ENCODE results near the gene IRF2BPL.

IRF2BPL gene

DNA sequence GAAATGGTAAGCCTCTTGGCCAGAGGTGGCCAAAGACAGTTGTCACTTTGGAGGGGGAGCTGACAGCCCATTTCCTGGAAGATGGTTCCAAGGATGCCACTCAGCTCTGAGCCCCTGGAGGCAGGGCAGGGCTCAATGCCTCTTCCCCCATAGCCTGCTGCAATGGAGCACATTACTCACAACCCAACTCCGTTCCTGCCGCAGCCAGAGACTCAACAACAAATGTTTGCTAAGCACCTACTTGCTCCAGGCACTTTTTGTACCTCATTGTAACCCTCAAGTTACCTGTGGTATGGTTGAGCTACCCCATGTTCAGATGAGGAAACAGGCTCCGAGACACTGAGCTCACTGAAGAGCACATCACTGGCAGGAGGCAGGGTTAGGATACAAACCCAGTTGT is 19.5 kb downstream of the IRF2BPL start:
- FAIRE-seq: no peak

DNA sequence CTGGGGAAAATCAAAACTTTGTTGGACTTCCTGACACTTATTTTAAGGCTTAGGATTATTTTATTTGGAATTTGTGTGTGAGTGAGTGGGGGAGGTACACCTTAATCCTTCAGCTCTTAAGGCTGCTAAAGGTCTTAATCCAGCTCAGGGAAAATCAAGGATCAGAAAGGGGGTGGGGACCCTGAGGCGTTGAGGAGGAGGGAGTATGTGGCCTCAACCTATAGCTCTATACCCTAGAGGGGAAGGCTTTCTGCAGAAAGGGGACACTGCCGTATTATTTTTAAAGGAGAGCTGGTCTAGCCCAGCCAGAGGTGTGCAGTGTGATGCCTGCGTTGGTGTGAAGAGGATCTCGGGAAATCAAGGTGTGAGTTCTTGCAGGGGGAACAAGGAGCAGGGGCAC is 20.0 kb downstream of the IRF2BPL start:
- no peak for FAIRE-seq

DNA sequence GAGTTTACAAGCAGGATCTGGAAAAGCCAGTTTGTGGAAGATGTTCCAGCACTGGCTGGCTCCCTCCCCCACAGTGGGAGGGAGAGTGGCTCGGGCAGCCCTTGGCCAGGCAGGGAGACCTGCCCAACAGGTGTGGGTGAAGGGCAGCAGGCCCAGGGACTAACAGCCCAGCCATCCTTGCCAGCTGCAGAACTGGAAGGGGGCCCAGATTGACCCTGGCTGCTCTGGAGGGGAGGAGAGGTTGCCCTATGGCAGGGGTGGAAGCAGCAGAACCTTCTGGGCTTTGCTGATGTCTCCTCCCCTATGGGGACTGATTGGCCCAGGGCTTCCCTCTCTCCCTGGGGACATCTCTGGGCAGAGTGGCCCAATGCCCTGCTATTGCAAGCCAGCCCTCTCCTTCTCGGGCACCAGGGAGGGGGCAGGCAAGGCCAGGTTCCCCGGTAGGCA is 20.5 kb downstream of the IRF2BPL start:
- FAIRE-seq: no peak

DNA sequence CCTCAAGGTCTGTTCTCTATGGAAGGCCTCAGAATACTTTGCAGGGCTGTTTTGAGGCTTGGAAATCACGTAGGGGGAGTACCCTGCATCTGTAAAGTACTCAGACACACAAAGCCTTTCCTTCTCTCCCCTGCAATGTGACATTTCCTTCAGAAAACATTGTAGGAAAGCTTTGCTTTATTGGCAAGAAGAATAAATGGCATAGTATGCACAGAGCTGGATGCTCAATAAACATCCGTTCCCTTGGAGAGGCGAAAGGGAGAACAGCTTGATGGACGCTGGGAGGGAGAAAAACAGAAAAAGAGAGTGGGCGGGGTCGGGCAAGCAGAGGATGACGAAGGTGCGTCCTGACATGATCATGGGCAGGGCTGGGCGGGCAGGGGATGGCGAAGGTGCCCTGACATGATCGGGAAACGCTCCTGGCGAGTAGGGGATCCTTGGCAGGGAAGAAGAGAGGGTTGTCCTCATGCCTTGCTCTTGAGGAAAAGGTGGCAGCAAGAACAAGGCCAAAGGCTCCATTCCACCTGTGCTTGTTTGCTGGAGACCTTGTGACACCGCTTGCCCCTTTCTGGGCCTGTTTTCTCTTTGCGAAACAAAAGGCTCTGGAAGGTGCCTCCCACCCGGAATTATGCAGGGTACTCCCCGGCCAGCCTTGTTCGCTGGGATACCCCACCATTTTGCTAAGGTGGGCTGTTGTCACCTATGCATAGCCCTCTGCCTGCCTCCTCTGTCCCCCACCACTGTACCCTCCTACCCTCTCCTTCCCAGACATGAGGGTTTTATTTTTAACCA is 21.1 kb downstream of the IRF2BPL start:
- no peak for FAIRE-seq

DNA sequence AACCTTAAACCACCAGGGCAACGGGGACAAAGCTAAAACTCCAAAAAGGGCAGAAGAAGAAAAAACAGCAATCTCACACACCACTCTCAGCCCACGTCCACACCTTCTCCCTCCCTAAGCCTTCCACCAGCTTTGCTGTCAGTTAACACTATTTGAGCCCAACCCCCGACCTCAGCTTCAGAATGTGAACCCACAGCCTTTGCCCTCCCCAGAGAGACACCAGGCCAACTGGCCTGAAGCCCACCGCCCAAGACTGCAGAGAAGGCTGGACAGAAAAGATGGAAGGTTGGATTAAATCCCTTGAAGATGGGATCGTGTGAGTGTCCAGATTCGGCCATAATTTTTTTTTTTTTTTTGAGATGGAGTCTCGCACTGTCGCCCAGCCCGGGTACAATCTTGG is 22.4 kb downstream of the IRF2BPL start:
- no peak for FAIRE-seq

DNA sequence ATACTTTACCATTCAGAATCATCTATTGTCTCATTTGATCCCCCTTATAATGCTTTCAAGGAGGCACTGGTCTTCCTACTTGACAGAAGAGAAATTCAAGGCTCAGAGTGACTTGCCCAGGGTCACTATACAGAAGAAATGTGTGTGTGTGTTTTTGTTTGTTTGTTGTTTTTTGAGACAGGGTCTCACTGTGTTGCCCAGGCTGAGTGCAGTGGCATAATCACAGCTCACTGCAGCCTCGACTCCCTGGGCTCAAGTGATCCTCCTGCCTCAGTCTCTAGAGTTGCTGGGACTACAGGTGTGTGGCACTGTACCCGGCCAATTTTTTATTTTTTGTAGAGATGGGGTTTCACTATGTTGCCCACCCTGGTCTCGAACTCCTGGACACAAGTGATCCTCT is 22.9 kb downstream of the IRF2BPL start:
- FAIRE-seq: no peak

DNA sequence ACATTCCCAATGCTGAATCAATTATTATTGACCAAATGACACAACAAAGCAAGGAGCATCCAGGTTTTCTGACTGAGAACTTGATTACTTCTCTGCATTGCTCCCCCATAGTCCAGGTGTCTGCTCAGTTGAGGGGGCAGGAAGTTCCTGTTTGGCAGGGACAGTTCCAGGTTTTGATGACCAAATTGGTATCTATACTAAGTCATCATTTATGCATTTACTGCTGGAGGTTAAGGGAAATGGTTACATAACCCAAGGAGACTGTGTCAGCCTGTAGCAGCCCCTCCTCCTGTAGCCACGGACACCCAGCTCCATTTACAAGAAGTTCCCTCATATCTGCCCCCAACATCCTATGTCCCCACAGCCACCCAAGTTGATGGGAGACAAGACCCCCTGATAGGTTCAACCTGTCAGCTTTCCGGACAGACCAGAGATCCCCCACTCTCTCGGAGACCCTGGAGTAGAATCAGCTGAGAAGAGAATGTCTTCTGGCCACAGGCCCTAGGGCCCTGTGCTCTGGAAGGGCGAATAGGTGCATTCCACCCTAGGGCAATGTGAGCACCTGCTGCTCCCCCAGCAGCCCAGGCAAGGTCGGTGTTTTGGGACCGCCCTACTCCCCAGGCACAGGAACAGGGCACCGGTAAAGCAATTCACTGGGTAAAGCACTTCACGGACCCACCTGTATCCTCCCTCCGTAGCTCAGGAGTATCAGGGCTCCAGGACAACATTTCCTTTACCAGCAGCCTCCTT is 23.6 kb downstream of the IRF2BPL start:
- no peak for FAIRE-seq

DNA sequence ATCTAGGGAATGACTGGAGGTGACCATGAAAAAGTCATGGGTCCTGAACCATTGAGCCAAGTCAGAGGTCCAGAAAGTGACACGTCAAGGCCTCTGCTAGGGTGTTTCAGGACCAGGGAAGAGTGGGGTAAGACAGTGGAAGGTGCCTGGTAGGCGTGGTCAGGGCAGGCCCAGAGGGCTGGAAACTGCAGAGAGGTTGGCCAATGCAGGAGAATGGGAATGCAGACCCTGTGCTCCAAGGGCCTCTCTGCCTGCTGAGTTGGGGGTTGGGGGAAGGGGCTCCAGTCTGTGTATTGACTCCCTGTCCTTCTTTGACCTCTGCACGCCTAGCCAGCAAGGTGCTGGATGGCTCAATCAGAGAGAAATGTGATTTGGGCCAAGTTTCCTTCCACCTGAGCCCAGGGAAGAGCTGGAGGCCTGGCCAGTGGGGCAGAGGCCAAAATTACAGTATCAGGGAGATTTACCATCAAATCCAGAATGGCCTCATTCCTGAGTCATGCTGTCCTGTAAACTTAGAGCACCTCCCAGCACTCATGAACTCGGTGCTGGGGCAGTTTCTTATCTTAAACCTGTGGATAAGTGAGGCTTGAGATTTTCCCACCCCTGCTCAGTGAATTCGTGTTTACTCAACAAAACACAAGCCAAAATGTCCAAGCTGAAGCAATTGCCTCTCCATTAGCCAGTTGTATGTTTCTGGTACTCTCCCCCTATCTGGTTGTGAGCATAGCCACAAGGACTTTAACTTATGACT is 24.4 kb downstream of the IRF2BPL start:
- FAIRE-seq: no peak

DNA sequence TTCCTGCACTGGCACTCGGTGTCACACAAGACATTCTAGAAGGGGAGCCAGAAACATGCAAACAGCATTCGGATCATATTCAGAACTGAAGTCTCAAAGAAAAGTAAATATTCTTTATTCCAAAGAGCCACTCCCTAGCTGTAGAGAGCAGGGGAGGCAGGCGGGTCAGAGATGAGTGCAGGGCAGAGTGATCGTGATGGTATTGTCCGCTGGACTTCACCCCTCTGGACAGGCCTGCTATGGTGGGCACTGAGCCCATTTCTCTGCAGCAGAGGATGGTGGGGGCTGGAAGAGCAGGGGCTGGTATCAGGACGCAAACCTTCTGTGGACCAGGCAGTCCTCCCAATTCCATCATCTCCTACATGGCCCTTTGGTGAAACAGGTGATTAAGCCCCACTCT is 25.6 kb downstream of the IRF2BPL start:
- FAIRE-seq: no peak

DNA sequence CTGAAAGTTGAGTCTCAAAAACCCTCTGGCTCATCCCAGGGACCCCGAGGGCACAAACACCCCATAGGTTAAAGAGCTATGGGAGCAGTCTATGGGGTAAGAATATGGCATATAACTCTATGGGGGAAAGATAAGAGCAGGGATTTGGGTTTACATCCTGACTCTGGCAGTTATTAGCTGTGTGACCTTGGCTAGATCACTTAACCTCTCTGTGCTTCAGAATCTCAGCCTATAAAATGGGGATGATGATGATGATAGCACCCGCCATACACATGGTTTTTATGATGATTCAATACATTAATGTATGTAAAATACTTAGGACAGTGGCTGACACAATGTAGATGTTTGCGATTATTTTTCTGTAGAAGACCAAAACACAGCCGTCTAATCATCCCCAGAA is 26.2 kb downstream of the IRF2BPL start:
- FAIRE-seq: no peak

DNA sequence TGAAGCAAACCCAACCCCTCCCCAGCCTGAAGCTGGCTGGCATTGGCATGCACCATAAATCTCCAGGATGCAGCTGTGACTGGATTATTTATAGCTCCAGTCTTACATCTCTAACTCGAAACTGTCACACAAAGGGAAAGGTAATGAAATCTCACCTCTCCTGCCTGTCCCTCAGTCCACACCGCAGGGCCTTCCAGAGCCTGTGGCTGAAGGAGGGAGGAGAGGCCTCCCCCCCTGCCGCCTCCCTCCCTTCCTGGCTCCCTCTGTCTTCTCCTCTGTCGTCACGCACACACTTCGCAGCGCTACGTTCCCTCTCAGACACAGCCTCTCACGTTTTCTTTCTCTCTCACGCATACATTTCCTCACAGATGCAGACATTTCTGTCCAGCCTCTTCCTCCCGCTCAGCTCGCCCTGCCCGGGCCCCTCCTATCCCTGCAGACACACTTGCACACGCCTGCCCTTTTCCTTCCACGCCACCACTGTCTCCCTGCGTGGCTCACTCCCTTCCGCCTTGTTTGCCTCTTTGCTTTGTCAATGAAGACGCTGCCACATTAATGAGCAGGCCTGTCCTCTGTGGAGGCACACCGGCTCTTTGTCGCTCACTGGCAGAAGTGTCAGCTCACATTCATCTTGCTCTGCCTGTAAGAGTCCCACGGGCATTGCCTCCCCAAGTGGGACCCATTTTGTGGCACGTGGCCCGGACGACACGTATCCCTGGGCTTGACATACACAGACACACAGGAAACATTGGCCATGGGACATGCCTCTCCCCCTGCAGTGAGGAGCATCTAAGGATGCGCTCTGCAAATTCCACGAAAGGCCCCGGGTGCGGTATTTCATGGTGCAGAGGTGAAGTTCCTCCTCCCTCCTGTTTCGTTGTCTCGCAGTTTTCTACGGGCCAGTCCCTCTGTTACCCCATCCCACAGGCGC is 27.9 kb downstream of the IRF2BPL start:
- FAIRE-seq: no peak

DNA sequence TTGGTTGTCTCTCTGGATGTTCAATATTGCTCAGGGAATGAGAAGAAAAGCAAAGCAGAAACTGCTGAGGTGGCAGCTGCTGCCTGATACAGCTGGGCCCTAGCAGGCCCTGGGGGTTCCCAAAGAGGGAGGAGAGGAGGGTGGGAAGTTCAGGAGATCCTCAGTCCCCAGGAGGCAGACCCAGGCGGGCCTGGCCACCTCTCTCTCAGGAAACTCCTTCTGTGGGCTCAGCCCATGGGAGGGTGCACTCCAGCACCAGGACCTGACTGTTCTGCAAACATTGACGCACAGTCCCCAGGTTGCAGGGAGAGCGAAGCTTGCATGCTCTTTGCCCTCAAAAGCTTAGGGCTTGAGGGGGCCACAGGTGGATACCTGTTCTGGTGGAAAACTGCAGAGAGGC is 29.6 kb downstream of the IRF2BPL start:
- no peak for FAIRE-seq

DNA sequence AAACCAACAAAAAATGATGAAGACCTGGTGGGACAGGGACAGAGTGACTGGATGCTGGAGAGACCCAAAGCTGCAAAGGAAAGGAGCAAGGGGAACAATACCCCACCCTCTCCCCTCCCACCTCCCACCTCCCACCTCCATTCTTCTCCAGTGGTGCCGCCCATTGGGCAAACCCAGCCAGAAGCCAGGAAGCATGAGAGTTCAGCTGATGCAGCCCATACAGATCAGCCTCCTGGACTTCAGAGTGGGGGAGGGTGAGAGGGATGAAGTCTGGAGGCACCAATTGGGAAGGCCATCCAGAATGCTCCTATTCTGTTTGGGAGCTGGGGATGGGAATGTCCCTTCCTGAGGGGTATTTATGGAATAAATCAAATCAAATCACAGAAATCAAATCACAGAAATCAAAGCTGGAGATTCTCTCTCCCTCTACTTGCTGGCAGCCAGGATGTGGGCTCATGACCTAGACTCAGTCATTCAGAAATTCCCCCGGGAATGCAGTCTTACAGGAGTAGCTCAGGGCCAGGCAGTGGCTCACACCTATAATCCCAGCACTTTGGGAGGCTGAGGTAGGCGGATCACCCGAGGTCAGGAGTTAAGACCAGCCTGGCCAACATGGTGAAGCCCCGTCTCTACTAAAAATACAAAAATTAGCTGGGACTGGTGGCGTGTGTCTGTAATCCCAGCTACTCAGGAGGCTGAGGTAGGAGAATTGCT is 31.1 kb downstream of the IRF2BPL start:
- no peak for FAIRE-seq

DNA sequence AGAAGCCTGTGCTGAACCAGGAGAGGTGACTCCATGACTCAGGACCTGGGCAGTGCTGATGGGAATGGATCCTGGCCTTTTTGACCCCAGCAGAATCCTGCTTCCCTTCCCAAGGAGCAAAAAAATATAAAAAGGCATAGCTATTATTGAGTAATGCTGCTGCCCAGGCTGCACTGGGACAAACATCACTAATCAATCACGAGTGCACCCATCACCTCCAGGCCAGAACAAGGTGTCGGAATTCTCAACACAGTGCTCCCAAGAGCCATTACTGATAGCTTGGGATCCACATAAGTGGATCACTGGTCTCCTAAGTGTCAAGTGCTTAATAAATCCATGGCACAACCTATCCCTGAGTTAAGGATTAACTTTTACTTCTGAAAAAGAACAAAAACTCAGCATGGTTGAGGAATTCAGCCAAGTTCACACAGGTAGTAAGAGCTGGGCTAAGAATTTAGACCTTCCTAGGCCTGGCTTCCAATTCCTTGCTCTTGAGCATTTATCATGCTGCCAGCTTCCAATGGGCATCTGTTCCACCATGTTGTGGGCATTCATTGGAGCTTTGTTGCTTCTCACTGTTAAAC is 31.9 kb downstream of the IRF2BPL start:
- FAIRE-seq: no peak

DNA sequence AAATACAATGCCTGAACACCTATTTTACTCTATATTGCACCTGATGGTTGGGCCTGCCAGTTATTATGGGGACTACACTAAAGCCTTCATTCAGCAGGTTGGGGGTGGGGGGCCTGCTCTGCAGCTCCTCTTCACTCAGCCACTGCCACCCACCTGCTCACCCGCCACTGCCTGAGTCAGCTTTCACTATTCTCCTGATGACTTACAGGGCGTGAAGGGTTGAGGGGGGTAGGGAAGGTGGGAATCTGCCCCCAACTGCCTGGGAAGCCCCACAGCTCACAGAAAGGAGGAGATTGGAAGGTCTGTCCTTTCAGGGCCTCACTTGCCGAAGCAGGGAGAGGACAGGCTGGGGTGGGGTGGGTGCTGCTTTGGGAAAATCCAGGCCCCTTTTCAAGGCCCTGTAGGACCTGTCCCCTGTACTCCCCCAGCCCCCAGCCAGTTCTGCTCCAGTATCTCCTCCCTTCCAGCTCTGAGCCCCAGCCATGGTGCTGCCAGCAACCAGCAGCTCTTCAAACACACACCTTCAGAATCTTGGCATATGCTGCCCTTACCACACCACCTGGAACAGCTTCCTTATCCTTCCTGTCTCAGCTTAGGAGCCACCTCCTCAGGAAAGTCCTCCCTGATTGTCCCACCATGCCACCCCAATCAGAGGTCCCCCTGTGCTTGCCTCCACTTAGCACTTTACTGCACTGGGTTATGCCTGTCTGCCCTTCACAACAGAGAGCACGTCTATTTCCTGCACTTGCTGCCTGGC is 33.1 kb downstream of the IRF2BPL start:
- no peak for FAIRE-seq

DNA sequence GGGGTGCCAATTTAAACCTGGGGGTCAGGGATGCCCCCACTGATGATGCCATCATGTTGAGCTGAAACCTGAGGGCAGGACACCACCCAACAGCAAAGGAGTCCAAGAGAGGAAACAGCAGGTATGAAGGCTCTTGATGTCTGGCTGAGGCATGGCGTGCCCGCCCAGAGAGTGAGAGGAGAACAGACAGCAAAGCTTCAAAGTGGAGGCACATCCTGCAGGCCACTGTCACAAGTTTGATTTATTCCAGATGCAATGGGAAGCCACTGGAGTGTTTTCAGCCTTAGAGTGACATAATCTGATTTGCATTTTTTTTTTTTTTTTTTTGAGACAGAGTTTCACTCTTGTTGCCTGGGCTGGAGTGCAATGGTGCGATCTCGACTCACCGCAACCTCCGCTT is 34.8 kb downstream of the IRF2BPL start:
- FAIRE-seq: no peak

DNA sequence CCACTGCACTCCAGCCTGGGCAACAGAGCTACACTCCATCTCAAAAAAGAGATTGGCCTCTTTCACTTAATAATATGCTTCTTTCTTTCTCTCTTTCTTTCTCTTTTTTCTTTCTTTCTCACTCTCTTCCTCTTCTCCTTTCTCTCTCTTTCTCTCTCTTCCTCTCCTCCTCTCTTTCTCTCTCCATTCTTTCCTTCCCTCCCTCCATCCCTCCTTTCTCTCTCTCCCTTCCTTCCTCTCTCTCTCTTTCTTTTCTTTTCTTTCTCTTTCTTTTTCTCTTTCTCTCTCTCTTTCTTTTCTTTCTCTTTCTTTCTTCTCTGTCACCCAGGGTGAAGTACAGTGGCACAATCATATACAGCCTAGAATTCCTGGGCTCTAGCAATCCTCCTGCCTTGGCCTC is 38.4 kb downstream of the IRF2BPL start:
- no peak for FAIRE-seq

DNA sequence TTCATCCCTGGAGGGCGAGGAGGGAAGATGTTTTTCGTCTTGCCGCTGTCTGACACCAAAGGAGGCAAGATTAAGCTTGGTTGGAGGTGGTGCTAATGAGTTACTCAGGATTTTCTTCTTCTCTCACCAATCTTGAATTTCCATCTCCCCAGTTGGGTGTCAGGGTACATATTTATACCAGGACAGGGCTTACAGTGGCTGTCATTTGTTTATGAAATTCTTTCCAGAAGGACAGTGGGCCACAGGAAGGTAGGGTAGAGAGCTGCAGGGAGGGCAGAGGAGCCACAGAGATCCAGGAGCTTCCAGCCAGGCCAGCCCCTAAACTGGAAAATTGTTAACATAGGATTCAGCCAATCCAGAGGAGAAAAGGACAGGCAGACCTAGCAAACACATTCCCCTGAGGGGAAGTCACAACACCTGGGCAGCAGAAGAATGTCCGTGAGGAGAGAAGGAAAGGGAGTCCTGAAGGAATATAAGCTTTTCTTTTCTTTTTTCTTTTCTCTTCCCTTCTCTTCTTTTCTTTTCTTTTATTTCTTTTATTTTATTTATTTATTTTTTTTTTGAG is 40.5 kb downstream of the IRF2BPL start:
- no peak for FAIRE-seq

DNA sequence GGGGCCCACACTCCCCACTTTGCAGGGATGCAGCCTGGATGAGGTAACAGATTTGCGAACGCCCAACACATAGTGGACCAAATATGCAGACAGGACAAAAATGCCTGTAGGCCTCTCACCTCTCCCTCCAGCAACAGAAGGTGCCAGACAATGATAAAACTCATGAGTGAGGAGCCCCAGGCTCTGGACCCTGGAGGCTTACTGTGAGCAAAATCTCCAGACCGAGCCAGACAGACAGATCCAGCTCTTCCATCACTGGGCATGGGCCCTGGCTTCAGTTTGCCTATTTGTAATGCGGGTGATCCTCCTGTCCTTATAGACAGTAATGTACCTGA is 42.3 kb downstream of the IRF2BPL start:
- FAIRE-seq: no peak

DNA sequence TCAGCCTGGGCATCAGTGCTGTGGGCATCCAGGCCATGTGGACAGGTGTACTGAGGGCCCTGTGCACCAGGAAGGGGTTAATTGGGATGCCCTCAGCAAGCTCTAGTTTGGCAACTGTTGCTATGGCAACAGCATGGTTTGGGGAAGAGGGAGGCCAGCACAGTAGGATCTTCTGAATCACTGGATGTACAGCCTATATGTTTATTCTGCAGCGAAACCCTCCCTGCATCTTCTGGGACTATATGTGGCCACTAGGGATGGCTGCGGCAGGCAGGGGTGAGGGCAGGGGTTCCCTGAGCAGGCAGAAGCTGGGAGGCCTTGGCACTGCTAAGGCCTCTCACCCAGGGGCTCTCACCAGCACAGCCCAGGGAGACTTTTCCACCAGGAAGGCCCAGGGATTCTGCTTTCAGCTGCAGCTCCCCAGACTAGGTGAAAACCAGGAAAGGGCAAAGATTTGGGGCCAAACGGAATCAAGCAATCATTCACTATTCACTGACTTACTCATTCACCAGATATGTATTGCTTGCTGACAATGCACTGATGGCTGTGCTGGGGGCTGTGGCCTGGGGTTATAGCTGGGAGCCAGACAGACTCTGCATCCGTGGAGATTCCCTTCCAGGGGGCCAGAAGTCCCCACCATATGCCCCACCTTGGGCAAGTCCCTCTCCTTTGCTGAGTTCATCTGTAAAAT is 42.8 kb downstream of the IRF2BPL start:
- FAIRE-seq: no peak

Data from colon (tissue), 2 donors.